K562 (cell line): Measurements from ENCODE around the gene TRAK1. TPM values are rescaled to one million over a fixed set of nuclear protein-coding genes. Genes with fewer than 3 reads are reported as not detected.

Experiments
- ATAC-seq: fragments of 200-7000 bp; cut with Tn5 transposase; 3 replicates; pipeline ENCODE4 v1.9.1; 2020; ENCODE audit warnings: moderate library complexity
- BruUV-seq: library from RNA; stranded (reverse); fragments of 400-500 nt; replicated peaks from 2 replicates; lab custom pipeline; 2021; lab: Mats Ljungman, UMichigan
- CTCF ChIA-PET: fragments of 300-600 bp; formaldehyde crosslinking; extraction: SDS; loops from one replicate; lab custom pipeline; 2021; ENCODE audit warnings: low intra/inter-chr PET ratio; lab: Yijun Ruan, JAX
- POLR2A ChIA-PET: fragments of 300-600, 350-650 bp; sonication (Branson Sonifier 250); formaldehyde crosslinking; extraction: SDS; loops from one replicate; lab custom pipeline; 2021; ENCODE audit warnings: antibody characterized with exemption, inconsistent platforms; lab: Yijun Ruan, JAX
- DNase-seq, 4 experiments: peaks; one replicate each; pipeline versions ENCODE4 v3.0.0 to v3.0.0-alpha.2; 2011 to 2018; ENCODE audit warnings: low spot score in 3 of 4, mixed read lengths in 3 of 4; ENCODE audit errors: extremely low read depth in 1 of 4
- FAIRE-seq: peaks from 2 replicates; lab custom pipeline; 2011; peaks lifted over from hg19 to GRCh38; lab: Jason Lieb, UNC
- H2AFZ ChIP-seq: 2 replicates; pipeline ENCODE4 v1.6.0; 2011; ENCODE audit warnings: low read depth, low read length, control low read depth, inconsistent platforms
- H3K27ac ChIP-seq: fragments of 200-600 bp; 3 replicates; pipeline ENCODE4 v1.8.0; 2011; ENCODE audit warnings: low read depth, mild to moderate bottlenecking, control low read depth, inconsistent platforms, low read length, moderate library complexity, mixed read lengths; ENCODE audit errors: extremely low read depth
- H3K27me3 ChIP-seq, 2 experiments: fragments of 300-600 bp in 1 of 2; 2 replicates in 1 of 2; 3 replicates in 1 of 2; pipeline versions ENCODE4 v1.6.0 to v1.8.0; 2011; ENCODE audit warnings: inconsistent platforms in 2 of 2, low read length in 2 of 2, mild to moderate bottlenecking in 1 of 2, mixed read lengths in 1 of 2, moderate library complexity in 1 of 2; ENCODE audit not compliant: control insufficient read depth in 2 of 2, insufficient read depth in 2 of 2
- H3K36me3 ChIP-seq: fragments of 300-600 bp; 3 replicates; pipeline ENCODE4 v1.8.0; 2011; ENCODE audit warnings: mild to moderate bottlenecking, low read length, inconsistent platforms; ENCODE audit not compliant: control insufficient read depth, insufficient read depth
- H3K4me1 ChIP-seq, 2 experiments: fragments of 200-600 bp in 1 of 2; replicated peaks in 1 of 2; 2 replicates in 1 of 2; 3 replicates in 1 of 2; pipeline versions ENCODE4 v1.5.1 to v1.8.0; 2011; ENCODE audit warnings: inconsistent platforms in 2 of 2, low read length in 2 of 2, mild to moderate bottlenecking in 1 of 2, mixed read lengths in 1 of 2, moderate library complexity in 1 of 2; ENCODE audit not compliant: control insufficient read depth in 2 of 2, insufficient read depth in 2 of 2
- H3K4me2 ChIP-seq: 2 replicates; pipeline ENCODE4 v1.6.1; 2011; ENCODE audit warnings: low read length, control low read depth, inconsistent platforms, mixed read lengths; ENCODE audit not compliant: insufficient read depth
- H3K4me3 ChIP-seq: fragments of 200-600 bp; sonication (generic), shearing (Covaris generic); 2 replicates; pipeline ENCODE4 v1.5.1; 2016; ENCODE audit warnings: control low read depth, inconsistent platforms
- H3K79me2 ChIP-seq: fragments of 200-600 bp; 3 replicates; pipeline ENCODE4 v1.8.0; 2011; ENCODE audit warnings: low read length, inconsistent platforms; ENCODE audit not compliant: control insufficient read depth, insufficient read depth
- H3K9ac ChIP-seq, 2 experiments: 2 replicates each; pipeline versions ENCODE4 v1.6.0 to v1.6.1; 2011; ENCODE audit warnings: low read depth in 2 of 2, low read length in 2 of 2, control low read depth in 1 of 2, inconsistent platforms in 1 of 2, mild to moderate bottlenecking in 1 of 2, mixed read lengths in 1 of 2; ENCODE audit not compliant: insufficient read depth in 1 of 2
- H3K9me1 ChIP-seq: one replicate; pipeline ENCODE4 v1.6.0; 2011; ENCODE audit warnings: inconsistent platforms, mild to moderate bottlenecking, low read length, moderate library complexity; ENCODE audit not compliant: control insufficient read depth, insufficient read depth
- H3K9me3 ChIP-seq: replicated peaks from 2 replicates; pipeline ENCODE4 v1.5.1; 2011; ENCODE audit warnings: low read depth, low read length, inconsistent platforms; ENCODE audit not compliant: control insufficient read depth, insufficient read depth
- H4K20me1 ChIP-seq: replicated peaks from 2 replicates; pipeline ENCODE4 v1.6.1; 2011; ENCODE audit warnings: low read length, inconsistent platforms, mixed read lengths; ENCODE audit not compliant: control insufficient read depth, insufficient read depth
- CBFA2T3 ChIP-seq: fragments of 450-650 bp; IDR thresholded peaks from 2 replicates; pipeline ENCODE4 v1.6.1; 2017
- GATA2 ChIP-seq: sonication (generic); formaldehyde crosslinking; IDR thresholded peaks from 2 replicates; pipeline ENCODE4 v1.4.0; 2020; ENCODE audit warnings: mild to moderate bottlenecking, missing genetic modification reagents
- NR2C2 ChIP-seq, 2 experiments: fragments of 200-800 bp in 1 of 2; sonication (Bioruptor generic) in 1 of 2; sonication (generic) in 1 of 2; formaldehyde crosslinking in 1 of 2; IDR thresholded peaks; 2 replicates each; pipeline versions ENCODE4 v1.6.1 to v1.8.0; 2016 to 2022; ENCODE audit warnings: mild to moderate bottlenecking in 1 of 2, missing compliant biosample characterization in 1 of 2, missing genetic modification characterization in 1 of 2, missing genetic modification reagents in 1 of 2
- SRF ChIP-seq, 2 experiments: fragments of 250-450, 450-650 bp in 1 of 2; sonication (Bioruptor Pico) in 1 of 2; sonication (generic) in 1 of 2; formaldehyde crosslinking; IDR thresholded peaks; 2 replicates each; pipeline versions ENCODE4 v1.5.0 to v1.5.1; 2020 to 2022; ENCODE audit warnings: mild to moderate bottlenecking in 1 of 2, missing genetic modification reagents in 1 of 2
- ZNF121 ChIP-seq: sonication (generic); formaldehyde crosslinking; conservative IDR thresholded peaks from 2 replicates; pipeline ENCODE4 v1.8.0; 2022; ENCODE audit warnings: missing genetic modification reagents
- ZNF184 ChIP-seq: sonication (generic); formaldehyde crosslinking; IDR thresholded peaks from 2 replicates; pipeline ENCODE4 v1.5.0; 2020; ENCODE audit warnings: missing genetic modification reagents
- ZNF644 ChIP-seq: fragments of 200-800 bp; sonication (Bioruptor generic); IDR thresholded peaks from 2 replicates; pipeline ENCODE4 v1.6.1; 2016; ENCODE audit warnings: low read depth, missing genetic modification characterization, missing compliant biosample characterization
- WGBS: fragments of 100-300 bp; shearing (Covaris generic); methylation state at CpG from one replicate; pipeline ENCODE4 v1.1.6; 2016; ENCODE audit warnings: low coverage, mixed read lengths; ENCODE audit not compliant: insufficient coverage; ENCODE audit errors: missing lambda C conversion rate; 5-methylcytosine and 5-hydroxymethylcytosine counted together
- in situ Hi-C: fragments of 300-500 bp; cut with MboI; formaldehyde crosslinking; loops from 4 replicates; pipeline ENCODE4 v1.15.0; 2018; ENCODE audit warnings: inconsistent platforms, mixed read lengths
- intact Hi-C: fragments of 100-400 bp; cut with micrococcal nuclease; formaldehyde crosslinking; loops from 2 replicates; pipeline ENCODE4 v1.14.2; 2022
- polyA plus RNA-seq, 8 experiments: library from polyadenylated mRNA; depleted of rRNA in 4 of 8; stranded (reverse) in 5 of 8; unstranded in 3 of 8; fragments of >200 nt; fragmentation: Nextera tagmentation in 2 of 8; fragmentation: Illumina TruSeq in 1 of 8; extraction: Ambion mirVana in 2 of 8; extraction: Trizol in 1 of 8; gene quantifications; 2 replicates each; pipeline versions ENCODE4 v1.2.1 to v1.2.3, GENCODE V29; 2011 to 2014; ENCODE audit warnings: inconsistent platforms in 1 of 8, missing spikeins in 1 of 8
- total RNA-seq, 7 experiments: library from RNA; depleted of rRNA in 6 of 7; stranded (reverse); fragments of >200 nt in 6 of 7; fragmentation: Illumina TruSeq in 2 of 7; extraction: Trizol in 2 of 7; gene quantifications; 2 replicates each; pipeline versions ENCODE4 v1.2.1 to v1.2.3, GENCODE V29; 2011 to 2021; ENCODE audit warnings: low replicate concordance in 1 of 7
- TF ChIP-seq, protein P1 (sequence below): fragments of 250-450 bp; sonication (Bioruptor Pico); IDR thresholded peaks from 2 replicates; pipeline ENCODE4 v1.5.0; 2020; ENCODE audit warnings: mild to moderate bottlenecking, borderline replicate concordance
- TF ChIP-seq, protein P2 (sequence below): fragments of 250-450 bp; sonication (Bioruptor Pico); IDR thresholded peaks from 2 replicates; pipeline ENCODE4 v1.6.1; 2021; ENCODE audit warnings: mild to moderate bottlenecking

The TRAK1 gene
- total and polyA plus RNA-seq, 9 of the 15 experiments (the other 6 are each of a cell fraction or from before 2014, with no cell fraction given): 5.3 to 28.5 (median 17.5) TPM

GRCh38 chr3:42254566-42254965, 163.4 kb downstream of the TRAK1 start:
- H4K20me1 ChIP-seq: no peaks in the 10 kb centered on the region; the same call in 1 of the 2 replicates
- CTCF ChIA-PET: no interaction called here
- no peaks in the 10 kb centered on the region; a peak in 1 of 5 replicates for H3K4me1 ChIP-seq
- in situ Hi-C loops: no loop called here
- no peaks in the 10 kb centered on the region for H3K79me2 ChIP-seq
- no peak overlapping the region for H3K9ac ChIP-seq
- POLR2A ChIA-PET: interaction anchor here (0.6 to 0.7 kb wide), 3 partner anchors 63 to 921 kb away, joined by 3 read pairs; no protein-coding TSS in a partner anchor
- DNase-seq (no peak), FAIRE-seq (no peak), ATAC-seq (no peak)
- H3K9me1 ChIP-seq: no peaks in the 10 kb centered on the region
- peaks cover 8 to 26% of the 10 kb centered on the region in 2 experiments; a peak in 4 of 5 replicates for H3K27me3 ChIP-seq
- no peaks in the 10 kb centered on the region for H3K36me3 ChIP-seq
- no peak overlapping the region for H3K4me3 ChIP-seq
- intact Hi-C loops: no loop called here
- H3K4me2 ChIP-seq: no peak overlapping the region
- no peaks in the 10 kb centered on the region for H3K9me3 ChIP-seq
- no peak overlapping the region for H2AFZ ChIP-seq
- BruUV-seq: no TSS peak
- no peak for TF ChIP-seq ZNF644 (tag)
- TF ChIP-seq, protein P1, sequence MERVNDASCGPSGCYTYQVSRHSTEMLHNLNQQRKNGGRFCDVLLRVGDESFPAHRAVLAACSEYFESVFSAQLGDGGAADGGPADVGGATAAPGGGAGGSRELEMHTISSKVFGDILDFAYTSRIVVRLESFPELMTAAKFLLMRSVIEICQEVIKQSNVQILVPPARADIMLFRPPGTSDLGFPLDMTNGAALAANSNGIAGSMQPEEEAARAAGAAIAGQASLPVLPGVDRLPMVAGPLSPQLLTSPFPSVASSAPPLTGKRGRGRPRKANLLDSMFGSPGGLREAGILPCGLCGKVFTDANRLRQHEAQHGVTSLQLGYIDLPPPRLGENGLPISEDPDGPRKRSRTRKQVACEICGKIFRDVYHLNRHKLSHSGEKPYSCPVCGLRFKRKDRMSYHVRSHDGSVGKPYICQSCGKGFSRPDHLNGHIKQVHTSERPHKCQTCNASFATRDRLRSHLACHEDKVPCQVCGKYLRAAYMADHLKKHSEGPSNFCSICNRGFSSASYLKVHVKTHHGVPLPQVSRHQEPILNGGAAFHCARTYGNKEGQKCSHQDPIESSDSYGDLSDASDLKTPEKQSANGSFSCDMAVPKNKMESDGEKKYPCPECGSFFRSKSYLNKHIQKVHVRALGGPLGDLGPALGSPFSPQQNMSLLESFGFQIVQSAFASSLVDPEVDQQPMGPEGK (CRISPR knock-in tag): no peak
- TF ChIP-seq ZNF121: no peak
- TF ChIP-seq NR2C2 (CRISPR knock-in tag; IDR thresholded peaks at IDR 0.05): no peak
- TF ChIP-seq NR2C2 (tag; IDR thresholded peaks at IDR 0.05): no peak
- no peak for TF ChIP-seq CBFA2T3
- no peak for TF ChIP-seq ZNF184
- TF ChIP-seq SRF (CRISPR knock-in tag; IDR thresholded peaks at IDR 0.05): no peak
- TF ChIP-seq GATA2: no peak
- TF ChIP-seq, protein P2, sequence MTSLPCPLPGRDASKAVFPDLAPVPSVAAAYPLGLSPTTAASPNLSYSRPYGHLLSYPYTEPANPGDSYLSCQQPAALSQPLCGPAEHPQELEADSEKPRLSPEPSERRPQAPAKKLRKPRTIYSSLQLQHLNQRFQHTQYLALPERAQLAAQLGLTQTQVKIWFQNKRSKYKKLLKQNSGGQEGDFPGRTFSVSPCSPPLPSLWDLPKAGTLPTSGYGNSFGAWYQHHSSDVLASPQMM (CRISPR knock-in tag): no peak
- WGBS: 0% methylated on average over 3 of the region's 3 CpGs
- H3K27ac ChIP-seq: no peak overlapping the region
